GM12801 (cell line): Measurements from ENCODE around the gene OR51E1.

ENCODE experiments used
- CTCF ChIP-seq: IDR thresholded peaks from one replicate; pipeline ENCODE4 v1.5.1; 2011; ENCODE audit warnings: control low read depth; ENCODE audit not compliant: insufficient read length; ENCODE audit errors: extremely low read depth

OR51E1 gene

GRCh38 chr11:4615856-4616444, 27.8 kb upstream of the OR51E1 start:
- TF ChIP-seq CTCF = no peak

- TF ChIP-seq CTCF = no peak
Observed at GRCh38 chr11:4619514-4619913, 24.3 kb upstream of the OR51E1 start.

- no peak for TF ChIP-seq CTCF
Observed at GRCh38 chr11:4626207-4627099, 17.3 kb upstream of the OR51E1 start.

- no peak for TF ChIP-seq CTCF
Observed at GRCh38 chr11:4636136-4636535, 7.6 kb upstream of the OR51E1 start.

GRCh38 chr11:4636962-4637661, 6.7 kb upstream of the OR51E1 start, which contains the start of gene OR51D1:
Gene OR51D1 (plus strand): TSS chr11:4637477. CDS start chr11:4639791, 2,314 bp downstream.
- TF ChIP-seq CTCF = peak; percentile 53

GRCh38 chr11:4637662-4638047, 6.1 kb upstream of the OR51E1 start:
- TF ChIP-seq CTCF = no peak

GRCh38 chr11:4639931-4640330, 3.9 kb upstream of the OR51E1 start:
- no peak for TF ChIP-seq CTCF
